Neutrophil (primary cell): Measurements from ENCODE around the gene MAPKAPK3.
A peak's percentile ranks its signal among the peaks of the same experiment; 100 is the strongest.

Experiments
- H3K27ac ChIP-seq: fragments of 200-600 bp; sonication (generic); 2 replicates; pipeline ENCODE4 v1.5.1; 2016; ENCODE audit warnings: mild to moderate bottlenecking, moderate library complexity
- H3K27me3 ChIP-seq: fragments of 200-600 bp; sonication (generic); 2 replicates; pipeline ENCODE4 v1.6.0; 2016; ENCODE audit warnings: mild to moderate bottlenecking
- H3K36me3 ChIP-seq: fragments of 200-600 bp; sonication (generic); 2 replicates; pipeline ENCODE4 v1.5.1; 2017
- H3K4me1 ChIP-seq, 2 experiments: fragments of 200-600 bp in 1 of 2; sonication (generic) in 1 of 2; 1 replicate in 1 of 2; 2 replicates in 1 of 2; pipeline versions ENCODE4 v1.5.1 to v1.6.1; 2013 to 2016; ENCODE audit warnings: low read depth in 1 of 2, low read length in 1 of 2, mild to moderate bottlenecking in 1 of 2, moderate library complexity in 1 of 2; ENCODE audit not compliant: control insufficient read depth in 1 of 2, insufficient read depth in 1 of 2
- H3K4me3 ChIP-seq, 2 experiments: fragments of 200-600 bp in 1 of 2; sonication (generic) in 1 of 2; 1 replicate in 1 of 2; 2 replicates in 1 of 2; pipeline ENCODE4 v1.5.1; 2013 to 2016; ENCODE audit warnings: low read depth in 1 of 2, low read length in 1 of 2, mild to moderate bottlenecking in 1 of 2, moderate library complexity in 1 of 2
- H3K9me3 ChIP-seq: fragments of 200-600 bp; sonication (generic); 2 replicates; pipeline ENCODE4 v1.5.1; 2016
- TF ChIP-seq, protein P1 (sequence below): fragments of 200-600 bp; sonication (generic); IDR thresholded peaks from 2 replicates; pipeline ENCODE4 v1.5.1; 2016; ENCODE audit warnings: antibody characterized with exemption

MAPKAPK3 gene

GRCh38 chr3:50625231-50626182 is 8.6 kb downstream of the MAPKAPK3 start:
- H3K27me3 ChIP-seq = no peaks in the 10 kb centered on the region
- H3K4me3 ChIP-seq = peak overlapping the region in 1 of 2 experiments; percentile 32
- H3K36me3 ChIP-seq = peaks cover 16% of the 10 kb centered on the region
- peak overlapping the region; percentile 99 for H3K27ac ChIP-seq
- H3K4me1 ChIP-seq = peaks cover 97 to 100% of the 10 kb centered on the region in 2 experiments
- TF ChIP-seq, protein P1, sequence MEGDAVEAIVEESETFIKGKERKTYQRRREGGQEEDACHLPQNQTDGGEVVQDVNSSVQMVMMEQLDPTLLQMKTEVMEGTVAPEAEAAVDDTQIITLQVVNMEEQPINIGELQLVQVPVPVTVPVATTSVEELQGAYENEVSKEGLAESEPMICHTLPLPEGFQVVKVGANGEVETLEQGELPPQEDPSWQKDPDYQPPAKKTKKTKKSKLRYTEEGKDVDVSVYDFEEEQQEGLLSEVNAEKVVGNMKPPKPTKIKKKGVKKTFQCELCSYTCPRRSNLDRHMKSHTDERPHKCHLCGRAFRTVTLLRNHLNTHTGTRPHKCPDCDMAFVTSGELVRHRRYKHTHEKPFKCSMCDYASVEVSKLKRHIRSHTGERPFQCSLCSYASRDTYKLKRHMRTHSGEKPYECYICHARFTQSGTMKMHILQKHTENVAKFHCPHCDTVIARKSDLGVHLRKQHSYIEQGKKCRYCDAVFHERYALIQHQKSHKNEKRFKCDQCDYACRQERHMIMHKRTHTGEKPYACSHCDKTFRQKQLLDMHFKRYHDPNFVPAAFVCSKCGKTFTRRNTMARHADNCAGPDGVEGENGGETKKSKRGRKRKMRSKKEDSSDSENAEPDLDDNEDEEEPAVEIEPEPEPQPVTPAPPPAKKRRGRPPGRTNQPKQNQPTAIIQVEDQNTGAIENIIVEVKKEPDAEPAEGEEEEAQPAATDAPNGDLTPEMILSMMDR = no peak
- H3K9me3 ChIP-seq = no peaks in the 10 kb centered on the region

DNA sequence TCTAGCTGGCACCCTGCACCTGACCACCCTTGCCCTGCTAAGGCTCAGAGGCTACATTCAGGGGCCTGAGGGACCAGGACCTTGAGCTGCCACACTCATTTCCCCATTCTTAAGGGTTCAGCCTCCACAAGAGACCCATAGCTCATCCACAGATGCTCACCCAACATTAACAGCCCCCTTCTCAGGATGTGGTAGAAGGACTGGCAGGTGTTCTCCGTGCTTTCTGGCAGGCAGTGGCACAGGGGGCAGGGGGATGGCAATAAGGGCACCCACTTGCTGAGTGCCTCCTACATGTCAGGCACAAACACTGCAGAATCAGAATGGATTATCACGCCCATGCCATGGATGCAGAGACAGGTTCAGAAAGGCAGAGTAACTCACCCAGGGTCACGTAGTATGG is 9.4 kb downstream of the MAPKAPK3 start:
- no peaks in the 10 kb centered on the region for H3K27me3 ChIP-seq
- no peak overlapping the region for H3K4me3 ChIP-seq
- peaks cover 97 to 100% of the 10 kb centered on the region in 2 experiments for H3K4me1 ChIP-seq
- peak overlapping the region; percentile 99 for H3K27ac ChIP-seq
- TF ChIP-seq, protein P1 = no peak
- no peaks in the 10 kb centered on the region for H3K9me3 ChIP-seq
- peaks cover 16% of the 10 kb centered on the region for H3K36me3 ChIP-seq

DNA sequence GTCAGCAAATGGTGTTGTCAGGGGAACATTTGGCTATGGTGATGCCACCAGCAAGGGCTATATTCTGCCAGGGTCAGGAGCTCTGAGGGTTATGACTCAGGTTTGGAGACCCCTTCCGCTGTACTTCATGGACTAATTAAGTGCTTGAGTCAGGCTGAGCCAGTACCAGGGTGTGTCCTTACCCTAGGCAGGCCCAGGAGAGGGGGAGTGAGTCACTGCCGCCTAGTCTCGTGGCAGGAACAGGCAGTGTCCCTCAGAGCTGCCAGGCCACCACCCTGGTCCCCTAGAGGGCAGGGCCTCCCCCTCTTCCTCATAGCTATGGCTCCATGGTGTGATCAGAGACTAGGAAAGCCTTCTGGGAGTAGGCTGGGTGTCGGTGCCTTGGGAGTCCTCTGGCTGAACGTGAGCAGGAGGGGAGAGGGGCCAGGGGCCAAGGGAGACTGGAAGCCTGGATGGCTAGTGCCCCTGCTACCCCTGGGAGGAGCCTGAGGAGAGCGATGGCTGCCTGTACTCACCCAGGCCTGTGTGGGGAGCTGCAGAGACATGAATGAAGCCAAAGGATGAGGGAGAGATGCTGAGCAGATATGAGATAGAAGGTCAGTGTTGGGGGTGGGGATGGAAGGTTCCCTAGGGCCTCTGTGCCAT is 10.6 kb downstream of the MAPKAPK3 start:
- Histone ChIP-seq H3K36me3 (peaks cover 13% of the 10 kb centered on the region), H3K27ac (peak overlapping the region; percentile 87), H3K4me1 (peaks cover 97 to 100% of the 10 kb centered on the region in 2 experiments), H3K4me3 (no peak overlapping the region), H3K27me3 (no peaks in the 10 kb centered on the region), H3K9me3 (no peaks in the 10 kb centered on the region)
- TF ChIP-seq, protein P1 = peak; percentile 12

GRCh38 chr3:50628601-50629000 is 11.7 kb downstream of the MAPKAPK3 start:
- peak overlapping the region; percentile 87 for H3K27ac ChIP-seq
- H3K4me3 ChIP-seq = no peak overlapping the region
- TF ChIP-seq, protein P1 = no peak
- peaks cover 97 to 100% of the 10 kb centered on the region in 2 experiments for H3K4me1 ChIP-seq
- peaks cover 7% of the 10 kb centered on the region for H3K36me3 ChIP-seq
- H3K9me3 ChIP-seq = no peaks in the 10 kb centered on the region
- H3K27me3 ChIP-seq = no peaks in the 10 kb centered on the region

- Histone ChIP-seq H3K9me3 (no peaks in the 10 kb centered on the region), H3K4me3 (no peak overlapping the region), H3K27me3 (no peaks in the 10 kb centered on the region), H3K4me1 (peaks cover 93 to 96% of the 10 kb centered on the region in 2 experiments), H3K36me3 (peaks cover 12% of the 10 kb centered on the region), H3K27ac (peak overlapping the region; percentile 87)
- TF ChIP-seq, protein P1 = no peak
These were observed 13.4 kb downstream of the MAPKAPK3 start for GRCh38 chr3:50630394-50630793.
